ENCODE data around the gene CCDC117. TPM values are rescaled to one million over a fixed set of nuclear protein-coding genes. Genes with fewer than 3 reads are reported as not detected.
"Not testable (repeated sequence)": the region's sequence is repeated elsewhere in the genome, so short reads cannot be mapped to it uniquely, and the experiment has no call there.

Gene CCDC117
- total RNA-seq, 1 experiment from 2014 or later = 40.0 TPM

DNA sequence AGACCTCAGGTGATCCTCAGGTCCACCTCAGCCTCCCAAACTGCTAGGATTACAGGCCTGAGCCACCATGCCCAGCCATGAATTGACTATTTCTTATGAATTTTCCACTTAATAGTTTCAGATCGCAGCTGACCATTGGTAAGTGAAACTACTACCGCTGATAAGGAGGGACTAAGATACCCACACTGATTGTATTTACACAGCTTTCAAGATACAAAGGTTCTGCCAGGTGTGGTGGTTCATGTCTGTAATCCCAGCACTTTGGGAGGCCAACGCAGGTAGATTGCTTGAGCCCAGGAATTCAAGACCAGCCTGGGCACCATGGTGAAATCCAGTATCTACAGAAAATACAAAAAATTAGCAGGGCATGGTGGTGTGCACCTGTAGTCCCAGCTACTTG, 34.8 kb upstream of the CCDC117 start:
- no peak overlapping the region for H3K14ac ChIP-seq (ENCODE audit: insufficient read depth, low read length)
- H3K4me3 Mint-ChIP-seq = no peak overlapping the region; a peak in 1 of 5 replicates
- H2BK15ac ChIP-seq (ENCODE audit: low read depth, low read length) = no peak overlapping the region
- no peak overlapping the region for H2BK12ac ChIP-seq (ENCODE audit: insufficient read length, low read depth, low read length)
- no peak overlapping the region for H2AK5ac ChIP-seq (ENCODE audit: insufficient read length, low read length)
- H3K27me3 ChIP-seq (ENCODE audit: insufficient read depth, low read length) = no peaks in the 10 kb centered on the region
- no peaks in the 10 kb centered on the region for H4K20me1 ChIP-seq (ENCODE audit: control insufficient read depth, insufficient read depth, insufficient read length)
- no peak overlapping the region for H2AFZ ChIP-seq (ENCODE audit: low read length)
- H3K27ac ChIP-seq (ENCODE audit: insufficient read length, low read depth, low read length) = no peak overlapping the region
- DNase-seq = no peak
- no peak overlapping the region for H2BK20ac ChIP-seq (ENCODE audit: low read depth, low read length, poor library complexity, severe bottlenecking)
- no peak overlapping the region for H4K91ac ChIP-seq (ENCODE audit: insufficient read length, low read depth, low read length)
- H3T11ph ChIP-seq (ENCODE audit: low read length) = no peak overlapping the region
- peaks cover 8% of the 10 kb centered on the region for H3K23me2 ChIP-seq (ENCODE audit: insufficient read length, low read depth, low read length, poor library complexity, severe bottlenecking)
- H3K23ac ChIP-seq (ENCODE audit: insufficient read length, low read depth, low read length) = no peak overlapping the region
- no peak overlapping the region for H2BK120ac ChIP-seq (ENCODE audit: low read depth, low read length, poor library complexity, severe bottlenecking)
- peaks cover 6% of the 10 kb centered on the region; the same call in 1 of the 2 replicates for H3K4me1 ChIP-seq (ENCODE audit: insufficient read depth, low read length)
- H3K9me3 Mint-ChIP-seq = no peaks in the 10 kb centered on the region
- no peak overlapping the region for H2BK5ac ChIP-seq (ENCODE audit: insufficient read length, low read length)
- H3K79me1 ChIP-seq (ENCODE audit: insufficient read depth, low read depth, low read length, poor library complexity, severe bottlenecking) = peaks cover 5% of the 10 kb centered on the region
- TF ChIP-seq, protein P1, sequence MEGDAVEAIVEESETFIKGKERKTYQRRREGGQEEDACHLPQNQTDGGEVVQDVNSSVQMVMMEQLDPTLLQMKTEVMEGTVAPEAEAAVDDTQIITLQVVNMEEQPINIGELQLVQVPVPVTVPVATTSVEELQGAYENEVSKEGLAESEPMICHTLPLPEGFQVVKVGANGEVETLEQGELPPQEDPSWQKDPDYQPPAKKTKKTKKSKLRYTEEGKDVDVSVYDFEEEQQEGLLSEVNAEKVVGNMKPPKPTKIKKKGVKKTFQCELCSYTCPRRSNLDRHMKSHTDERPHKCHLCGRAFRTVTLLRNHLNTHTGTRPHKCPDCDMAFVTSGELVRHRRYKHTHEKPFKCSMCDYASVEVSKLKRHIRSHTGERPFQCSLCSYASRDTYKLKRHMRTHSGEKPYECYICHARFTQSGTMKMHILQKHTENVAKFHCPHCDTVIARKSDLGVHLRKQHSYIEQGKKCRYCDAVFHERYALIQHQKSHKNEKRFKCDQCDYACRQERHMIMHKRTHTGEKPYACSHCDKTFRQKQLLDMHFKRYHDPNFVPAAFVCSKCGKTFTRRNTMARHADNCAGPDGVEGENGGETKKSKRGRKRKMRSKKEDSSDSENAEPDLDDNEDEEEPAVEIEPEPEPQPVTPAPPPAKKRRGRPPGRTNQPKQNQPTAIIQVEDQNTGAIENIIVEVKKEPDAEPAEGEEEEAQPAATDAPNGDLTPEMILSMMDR (conservative IDR thresholded peaks at IDR 0.05) = no peak
- H3K56ac ChIP-seq (ENCODE audit: insufficient read length, low read depth, low read length) = no peak overlapping the region
- no peaks in the 10 kb centered on the region for H3K27me3 Mint-ChIP-seq (ENCODE audit: low read depth)
- WGBS (ENCODE audit: extremely low coverage, insufficient read length, low lambda C conversion rate) = no CpG with 5 or more reads among the region's 3 CpGs
- H4K8ac ChIP-seq (replicated peaks; ENCODE audit: insufficient read length, low read depth, low read length) = no peak overlapping the region
- no peak overlapping the region for H3K18ac ChIP-seq (ENCODE audit: insufficient read length, low read depth, low read length)
- H3K4me1 Mint-ChIP-seq = peaks cover 37 to 46% of the 10 kb centered on the region in 2 experiments
- peak overlapping the region; percentile 29 to 70 (median 33); a peak in 6 of 7 replicates for H3K27ac Mint-ChIP-seq
- peaks cover 15% of the 10 kb centered on the region; the same call in 1 of the 2 replicates for H3K79me2 ChIP-seq (ENCODE audit: insufficient read depth, low read length)
- H3K9ac ChIP-seq (ENCODE audit: extremely low read depth, insufficient read length, low read length) = no peak overlapping the region
- H3K36me3 Mint-ChIP-seq (ENCODE audit: insufficient read depth in 1 of 3, low read depth in 3 of 3) = peaks cover 24 to 27% (median 24%) of the 10 kb centered on the region in 3 experiments
- H3K4me2 ChIP-seq (ENCODE audit: insufficient read depth, insufficient read length, low read length) = no peak overlapping the region
- H3K4ac ChIP-seq (ENCODE audit: low read depth, low read length) = no peak overlapping the region
- no peak overlapping the region for H4K5ac ChIP-seq (ENCODE audit: insufficient read length, low read depth, low read length)
- H3K9me3 ChIP-seq (ENCODE audit: control insufficient read depth, low read depth, low read length) = no peaks in the 10 kb centered on the region

DNA sequence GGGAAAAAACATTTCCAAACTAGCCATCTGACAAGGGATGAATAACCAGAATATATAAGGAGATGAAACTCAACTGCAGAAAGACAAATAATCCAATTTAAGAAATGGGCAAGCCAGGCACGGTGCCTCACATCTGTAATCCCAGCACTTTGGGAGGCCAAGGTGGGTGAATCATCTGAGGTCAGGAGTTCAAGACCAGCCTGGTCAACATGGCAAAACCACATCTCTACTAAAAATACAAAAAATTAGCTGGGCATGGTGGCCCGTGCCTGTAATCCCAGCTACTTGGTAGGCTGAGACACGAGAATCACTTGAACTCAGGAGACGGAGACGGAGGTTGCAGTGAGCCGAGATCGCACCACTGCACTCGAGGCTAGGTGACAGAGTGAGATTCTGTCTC, 33.6 kb upstream of the CCDC117 start:
- not testable (repeated sequence) for H3K27me3 ChIP-seq (ENCODE audit: insufficient read depth, low read length); H4K20me1 ChIP-seq (ENCODE audit: control insufficient read depth, insufficient read depth, insufficient read length); H4K91ac ChIP-seq (ENCODE audit: insufficient read length, low read depth, low read length); H3K9me3 ChIP-seq (ENCODE audit: control insufficient read depth, low read depth, low read length); H3K14ac ChIP-seq (ENCODE audit: insufficient read depth, low read length); H2BK15ac ChIP-seq (ENCODE audit: low read depth, low read length); H3T11ph ChIP-seq (ENCODE audit: low read length); H2AFZ ChIP-seq (ENCODE audit: low read length); H3K18ac ChIP-seq (ENCODE audit: insufficient read length, low read depth, low read length); H3K79me1 ChIP-seq (ENCODE audit: insufficient read depth, low read depth, low read length, poor library complexity, severe bottlenecking); H4K5ac ChIP-seq (ENCODE audit: insufficient read length, low read depth, low read length); H3K23ac ChIP-seq (ENCODE audit: insufficient read length, low read depth, low read length); H2BK5ac ChIP-seq (ENCODE audit: insufficient read length, low read length); H3K56ac ChIP-seq (ENCODE audit: insufficient read length, low read depth, low read length); H3K9ac ChIP-seq (ENCODE audit: extremely low read depth, insufficient read length, low read length); H3K27ac ChIP-seq (ENCODE audit: insufficient read length, low read depth, low read length); H2BK20ac ChIP-seq (ENCODE audit: low read depth, low read length, poor library complexity, severe bottlenecking); H3K27me3 Mint-ChIP-seq (ENCODE audit: low read depth); H3K4me1 ChIP-seq (ENCODE audit: insufficient read depth, low read length); H3K9me3 Mint-ChIP-seq; H4K8ac ChIP-seq (replicated peaks; ENCODE audit: insufficient read length, low read depth, low read length); H2AK5ac ChIP-seq (ENCODE audit: insufficient read length, low read length); H3K4ac ChIP-seq (ENCODE audit: low read depth, low read length); DNase-seq; H3K4me2 ChIP-seq (ENCODE audit: insufficient read depth, insufficient read length, low read length); H2BK12ac ChIP-seq (ENCODE audit: insufficient read length, low read depth, low read length); H2BK120ac ChIP-seq (ENCODE audit: low read depth, low read length, poor library complexity, severe bottlenecking)
- peaks cover 15% of the 10 kb centered on the region; the same call in 1 of the 2 replicates for H3K79me2 ChIP-seq (ENCODE audit: insufficient read depth, low read length)
- WGBS (ENCODE audit: extremely low coverage, insufficient read length, low lambda C conversion rate) = no CpG with 5 or more reads among the region's 8 CpGs
- Mint-ChIP-seq H3K27ac (peak overlapping the region in 2 of 3 experiments; percentile 29 to 88; a peak in 5 of 7 replicates), H3K4me1 (peaks cover 45 to 53% of the 10 kb centered on the region in 2 experiments), H3K36me3 (ENCODE audit: insufficient read depth in 1 of 3, low read depth in 3 of 3) (peaks cover 20 to 24% (median 21%) of the 10 kb centered on the region in 3 experiments), H3K4me3 (peak overlapping the region in 1 of 2 experiments; percentile 59; a peak in 3 of 5 replicates)
- peaks cover 12% of the 10 kb centered on the region for H3K23me2 ChIP-seq (ENCODE audit: insufficient read length, low read depth, low read length, poor library complexity, severe bottlenecking)

Measured in H9 (cell line).